ENCODE data around the gene PITPNC1. TPM values are rescaled to one million over a fixed set of nuclear protein-coding genes. Genes with fewer than 3 reads are reported as not detected.

Gene PITPNC1
- total RNA-seq, 4 donors from 2014 or later = 1.6 to 6.0 (median 3.2) TPM

DNA sequence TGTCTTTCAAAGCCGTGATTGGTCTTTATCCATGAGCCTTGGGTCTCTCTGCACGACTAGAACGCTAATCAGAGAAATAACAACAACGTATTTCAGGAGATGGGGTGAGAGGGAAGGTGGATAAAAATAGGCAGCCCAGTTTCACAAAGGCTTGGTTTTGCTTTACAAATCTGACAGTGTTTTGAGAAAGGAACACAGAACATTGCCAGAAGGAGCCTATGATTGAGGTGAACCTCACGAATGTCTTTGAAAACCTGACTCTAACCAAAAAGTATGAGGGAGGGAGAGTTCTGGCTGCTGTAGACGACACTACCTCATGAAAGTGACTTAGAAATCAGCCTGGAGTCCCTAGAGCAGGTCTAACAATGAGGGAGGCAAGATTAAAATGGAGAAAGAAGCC is 302.6 kb downstream of the PITPNC1 start:
- H3K4me1 ChIP-seq = no peaks in the 10 kb centered on the region
- WGBS = 96% methylated on average over 6 of the region's 6 CpGs
- no peak overlapping the region for H3K4me3 ChIP-seq
- DNase-seq (ENCODE audit: low spot score in 2 of 2) = no peak
- TF ChIP-seq POLR2AphosphoS5 (IDR thresholded peaks at IDR 0.05) = no peak
- no peak for TF ChIP-seq EP300 (IDR thresholded peaks at IDR 0.05)
- no peak for TF ChIP-seq POLR2A (IDR thresholded peaks at IDR 0.05)
- TF ChIP-seq, protein P1, sequence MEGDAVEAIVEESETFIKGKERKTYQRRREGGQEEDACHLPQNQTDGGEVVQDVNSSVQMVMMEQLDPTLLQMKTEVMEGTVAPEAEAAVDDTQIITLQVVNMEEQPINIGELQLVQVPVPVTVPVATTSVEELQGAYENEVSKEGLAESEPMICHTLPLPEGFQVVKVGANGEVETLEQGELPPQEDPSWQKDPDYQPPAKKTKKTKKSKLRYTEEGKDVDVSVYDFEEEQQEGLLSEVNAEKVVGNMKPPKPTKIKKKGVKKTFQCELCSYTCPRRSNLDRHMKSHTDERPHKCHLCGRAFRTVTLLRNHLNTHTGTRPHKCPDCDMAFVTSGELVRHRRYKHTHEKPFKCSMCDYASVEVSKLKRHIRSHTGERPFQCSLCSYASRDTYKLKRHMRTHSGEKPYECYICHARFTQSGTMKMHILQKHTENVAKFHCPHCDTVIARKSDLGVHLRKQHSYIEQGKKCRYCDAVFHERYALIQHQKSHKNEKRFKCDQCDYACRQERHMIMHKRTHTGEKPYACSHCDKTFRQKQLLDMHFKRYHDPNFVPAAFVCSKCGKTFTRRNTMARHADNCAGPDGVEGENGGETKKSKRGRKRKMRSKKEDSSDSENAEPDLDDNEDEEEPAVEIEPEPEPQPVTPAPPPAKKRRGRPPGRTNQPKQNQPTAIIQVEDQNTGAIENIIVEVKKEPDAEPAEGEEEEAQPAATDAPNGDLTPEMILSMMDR (IDR thresholded peaks at IDR 0.05) = no peak
- no peaks in the 10 kb centered on the region for H3K9me3 ChIP-seq
- no peaks in the 10 kb centered on the region for H3K27me3 ChIP-seq
- H3K27ac ChIP-seq = no peak overlapping the region
- no peaks in the 10 kb centered on the region for H3K36me3 ChIP-seq

- Histone ChIP-seq H3K9me3 (no peaks in the 10 kb centered on the region), H3K27ac (no peak overlapping the region)
- 96% methylated on average over 8 of the region's 8 CpGs for WGBS
Measured at GRCh38 chr17:67680445-67681224, 303.6 kb downstream of the PITPNC1 start.

DNA sequence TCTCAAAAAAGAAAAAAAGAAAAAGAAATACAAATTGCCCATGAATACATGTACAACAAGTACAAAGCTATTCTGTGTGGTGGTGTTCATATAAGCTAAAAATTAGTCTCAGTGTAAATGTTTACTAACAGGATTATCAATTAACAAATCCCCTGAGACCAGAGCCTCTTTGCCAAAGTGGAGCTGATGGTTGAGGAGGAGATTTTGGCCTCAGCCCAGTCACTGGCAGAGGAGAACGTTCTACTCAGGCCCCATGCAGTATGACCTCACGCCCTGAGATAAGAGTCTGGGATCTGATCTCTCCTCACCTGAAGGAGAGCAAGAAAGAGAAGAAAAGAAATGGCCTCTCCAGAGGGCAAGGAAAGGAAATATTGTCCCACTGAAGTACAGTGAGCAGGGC is 305.1 kb downstream of the PITPNC1 start:
- H3K4me1 ChIP-seq = no peaks in the 10 kb centered on the region
- H3K27me3 ChIP-seq = no peaks in the 10 kb centered on the region
- H3K27ac ChIP-seq = no peak overlapping the region
- no peak overlapping the region for H3K4me3 ChIP-seq
- DNase-seq (ENCODE audit: low spot score in 2 of 2) = no peak
- H3K9me3 ChIP-seq = no peaks in the 10 kb centered on the region
- no peaks in the 10 kb centered on the region for H3K36me3 ChIP-seq
- TF ChIP-seq EP300 (IDR thresholded peaks at IDR 0.05) = no peak
- TF ChIP-seq POLR2A (IDR thresholded peaks at IDR 0.05) = no peak
- no peak for TF ChIP-seq POLR2AphosphoS5 (IDR thresholded peaks at IDR 0.05)
- TF ChIP-seq, protein P1 (IDR thresholded peaks at IDR 0.05) = no peak
- 47% methylated on average over 2 of the region's 2 CpGs for WGBS

More at GRCh38 chr17:67680445-67681224, 303.6 kb downstream of the PITPNC1 start:
- Histone ChIP-seq H3K27me3 (no peaks in the 10 kb centered on the region), H3K4me1 (no peaks in the 10 kb centered on the region), H3K4me3 (no peak overlapping the region), H3K36me3 (no peaks in the 10 kb centered on the region)
- no peak for TF ChIP-seq POLR2AphosphoS5 (IDR thresholded peaks at IDR 0.05)
- no peak for TF ChIP-seq EP300 (IDR thresholded peaks at IDR 0.05)
- no peak for TF ChIP-seq POLR2A (IDR thresholded peaks at IDR 0.05)
- TF ChIP-seq, protein P1 (IDR thresholded peaks at IDR 0.05) = no peak
- DNase-seq (ENCODE audit: low spot score in 2 of 2) = no peak

DNA sequence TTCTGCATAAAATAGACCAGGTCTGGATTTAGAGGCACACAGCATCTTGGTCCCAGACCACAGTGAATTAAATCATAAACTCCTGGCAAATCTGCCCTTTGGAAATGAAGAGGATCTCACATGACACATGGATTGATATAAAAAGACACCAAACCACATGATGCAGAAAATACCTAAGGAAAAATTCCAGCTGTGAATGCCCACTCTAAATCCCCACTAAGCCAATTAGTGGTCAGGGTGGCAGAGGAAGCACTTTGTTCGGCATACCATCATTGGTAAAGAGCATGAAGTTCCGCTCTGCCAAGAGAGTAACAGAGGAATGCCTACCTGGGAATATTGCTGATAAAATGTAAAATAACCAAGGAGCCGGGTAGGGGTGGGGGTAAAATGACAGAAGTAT is 308.3 kb downstream of the PITPNC1 start:
- Histone ChIP-seq H3K27me3 (no peaks in the 10 kb centered on the region), H3K27ac (no peak overlapping the region), H3K9me3 (no peaks in the 10 kb centered on the region), H3K36me3 (no peaks in the 10 kb centered on the region), H3K4me1 (no peaks in the 10 kb centered on the region), H3K4me3 (no peak overlapping the region)
- no peak for DNase-seq (ENCODE audit: low spot score in 2 of 2)
- WGBS = 93% methylated on average over 3 of the region's 3 CpGs
- no peak for TF ChIP-seq POLR2A (IDR thresholded peaks at IDR 0.05)
- TF ChIP-seq, protein P1 (IDR thresholded peaks at IDR 0.05) = no peak
- TF ChIP-seq EP300 (IDR thresholded peaks at IDR 0.05) = no peak
- TF ChIP-seq POLR2AphosphoS5 (IDR thresholded peaks at IDR 0.05) = no peak

GRCh38 chr17:67686241-67686640 is 309.2 kb downstream of the PITPNC1 start:
- no peak overlapping the region for H3K27ac ChIP-seq
- 53% methylated on average over 2 of the region's 2 CpGs for WGBS
- no peaks in the 10 kb centered on the region for H3K27me3 ChIP-seq
- no peaks in the 10 kb centered on the region for H3K9me3 ChIP-seq
- H3K4me1 ChIP-seq = no peaks in the 10 kb centered on the region
- H3K36me3 ChIP-seq = no peaks in the 10 kb centered on the region
- TF ChIP-seq EP300 (IDR thresholded peaks at IDR 0.05) = no peak
- TF ChIP-seq, protein P1 (IDR thresholded peaks at IDR 0.05) = no peak
- no peak for TF ChIP-seq POLR2A (IDR thresholded peaks at IDR 0.05)
- no peak for TF ChIP-seq POLR2AphosphoS5 (IDR thresholded peaks at IDR 0.05)
- no peak overlapping the region for H3K4me3 ChIP-seq
- DNase-seq (ENCODE audit: low spot score in 2 of 2) = no peak

All from suprapubic skin (tissue), 4 donors.